SK-MEL-5 (cell line): Measurements from ENCODE around the gene TOGARAM2. TPM values are rescaled to one million over a fixed set of nuclear protein-coding genes. Genes with fewer than 3 reads are reported as not detected.

Experiments
- DNase-seq: peaks from one replicate; pipeline ENCODE4 v3.0.0-alpha.2; 2016; ENCODE audit warnings: low read depth, low spot score
- in situ Hi-C: cut with HindIII; loops from 2 replicates; pipeline ENCODE4 v1.10.0; 2016; ENCODE audit warnings: low sequenced_read_pairs, high pct_unique_total_duplicates, low pct_unique_long_range_greater_than_20kb
- total RNA-seq: library from RNA; depleted of rRNA; stranded (reverse); fragments of >200 nt; shearing (Covaris generic); gene quantifications from 2 replicates; pipeline ENCODE4 v1.2.3, GENCODE V29; 2014

Gene TOGARAM2
- total RNA-seq, 1 experiment from 2014 or later, result under 0.01 TPM

GRCh38 chr2:28991460-28991859 is 10.4 kb downstream of the TOGARAM2 start:
- in situ Hi-C loops, result no loop called here
- no peak for DNase-seq

- no peak for DNase-seq
- in situ Hi-C loops, result no loop called here
Measured at GRCh38 chr2:28993206-28993960, 12.3 kb downstream of the TOGARAM2 start.

GRCh38 chr2:28994074-28994473 is 13.0 kb downstream of the TOGARAM2 start:
- in situ Hi-C loops, result no loop called here
- DNase-seq, result no peak

GRCh38 chr2:28994679-28995078 is 13.6 kb downstream of the TOGARAM2 start:
- in situ Hi-C loops, result no loop called here
- DNase-seq, result no peak

- in situ Hi-C loops, result no loop called here
- no peak for DNase-seq
Measured at GRCh38 chr2:28995765-28996750, 15.0 kb downstream of the TOGARAM2 start.

- DNase-seq, result no peak
Measured at GRCh38 chr2:28997237-28997846, 16.2 kb downstream of the TOGARAM2 start.

GRCh38 chr2:28997847-28998735 is 17.0 kb downstream of the TOGARAM2 start:
- DNase-seq, result no peak
- in situ Hi-C loops, result no loop called here

More at GRCh38 chr2:28997237-28997846, 16.2 kb downstream of the TOGARAM2 start:
- in situ Hi-C loops, result no loop called here

- in situ Hi-C loops, result no loop called here
- no peak for DNase-seq
Measured at GRCh38 chr2:29000481-29000880, 19.4 kb downstream of the TOGARAM2 start.

- in situ Hi-C loops, result no loop called here
- DNase-seq, result no peak
Measured at GRCh38 chr2:29000956-29001355, 19.9 kb downstream of the TOGARAM2 start.

- in situ Hi-C loops, result no loop called here
- DNase-seq, result no peak
Measured at GRCh38 chr2:29001806-29002205, 20.7 kb downstream of the TOGARAM2 start.

GRCh38 chr2:29004755-29005154 is 23.7 kb downstream of the TOGARAM2 start:
- in situ Hi-C loops, result no loop called here
- no peak for DNase-seq

- DNase-seq, result no peak
- in situ Hi-C loops, result no loop called here
Measured at GRCh38 chr2:29005331-29005730, 24.2 kb downstream of the TOGARAM2 start.

GRCh38 chr2:29006092-29006979 is 25.2 kb downstream of the TOGARAM2 start:
- no peak for DNase-seq
- in situ Hi-C loops, result no loop called here

GRCh38 chr2:29006980-29007301 is 25.8 kb downstream of the TOGARAM2 start:
- no peak for DNase-seq
- in situ Hi-C loops, result no loop called here

GRCh38 chr2:29009270-29009669 is 28.2 kb downstream of the TOGARAM2 start:
- no peak for DNase-seq
- in situ Hi-C loops, result no loop called here
